Activated T-cell treated with anti-CD3 and anti-CD28 coated beads, Interleukin-2, amount 50 U/mL, for 4 hours (primary cell): ENCODE measurements around the gene IFT25. TPM values are rescaled to one million over a fixed set of nuclear protein-coding genes. Genes with fewer than 3 reads are reported as not detected.

Experiments used
- ATAC-seq, 2 donors: fragments of 200-7000 bp; cut with Tn5 transposase; one replicate each; pipeline ENCODE4 v1.10.0; 2021
- DNase-seq: peaks from one replicate; pipeline ENCODE4 v3.0.0-alpha.2; 2020
- H3K27me3 Mint-ChIP-seq: one replicate; pipeline ENCODE4 v1.8.0; 2021; ENCODE audit warnings: low read depth, mixed read lengths
- H3K36me3 Mint-ChIP-seq: one replicate; pipeline ENCODE4 v1.8.0; 2022; ENCODE audit warnings: mixed read lengths; ENCODE audit not compliant: insufficient read depth
- H3K4me1 Mint-ChIP-seq: one replicate; pipeline ENCODE4 v1.8.0; 2021; ENCODE audit warnings: low read depth, mixed read lengths
- H3K4me3 Mint-ChIP-seq: one replicate; pipeline ENCODE4 v1.8.0; 2021; ENCODE audit warnings: mild to moderate bottlenecking, moderate library complexity, mixed read lengths
- H3K9me3 Mint-ChIP-seq: one replicate; pipeline ENCODE4 v1.8.0; 2021; ENCODE audit warnings: mixed read lengths
- total RNA-seq, 3 donors: library from RNA; stranded (reverse); gene quantifications; one replicate each; pipeline ENCODE4 v1.2.1, GENCODE V29; 2021

IFT25 gene
- total RNA-seq, 3 donors from 2014 or later = 26.0 to 31.5 (median 28.1) TPM

DNA sequence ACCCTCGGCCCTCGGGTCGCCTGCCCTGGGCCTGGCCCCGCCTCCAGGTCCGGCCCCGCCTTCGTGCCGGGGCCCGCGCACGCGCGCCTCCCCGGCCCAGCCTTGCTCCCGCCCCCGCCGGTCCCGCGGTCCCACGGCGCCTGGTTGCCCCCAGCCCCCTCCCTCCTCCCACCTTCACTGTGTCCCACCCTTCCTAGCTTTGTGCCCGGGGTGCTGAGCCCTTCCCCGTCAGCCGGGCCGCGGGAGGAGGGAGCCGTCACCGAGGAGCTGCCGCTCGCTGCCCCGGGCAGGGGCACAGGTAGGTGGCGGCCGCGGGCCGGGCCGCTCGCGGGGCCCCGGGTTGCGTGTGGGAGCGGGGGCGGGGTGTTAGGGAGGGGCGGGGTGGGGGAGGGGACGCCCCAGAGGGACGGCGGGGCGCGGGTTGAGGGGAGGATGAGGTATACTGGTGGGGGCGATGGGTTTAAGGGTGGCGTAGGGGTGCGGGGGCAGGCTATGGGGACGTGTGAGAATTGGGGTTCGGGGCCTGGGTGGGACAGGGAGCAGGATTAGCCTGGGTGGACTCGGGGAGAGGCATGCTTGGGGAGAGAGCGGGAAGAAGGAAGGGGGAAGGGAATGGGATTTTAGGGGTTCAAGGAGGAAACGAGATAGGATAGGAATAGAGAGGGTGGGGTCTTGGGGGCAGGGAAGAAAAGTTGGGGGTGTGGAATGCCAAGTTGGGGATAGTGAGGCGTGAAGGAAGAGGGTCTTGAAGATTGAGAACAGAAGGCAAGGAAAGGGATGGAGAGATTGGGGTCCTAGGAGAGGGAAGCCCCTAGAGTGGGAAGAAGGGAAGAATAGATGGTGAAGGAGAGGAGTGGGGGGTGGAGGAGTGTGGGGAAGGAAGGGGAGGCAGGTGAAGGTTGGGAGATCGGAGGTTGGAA is 1.0 kb upstream of the IFT25 start, which contains the start of gene LRRC42:
TSS of gene LRRC42 (plus strand) at position 99 of the 920 bp plus-strand sequence. CDS start 5,650 bp downstream, outside the sequence.
- ATAC-seq (peak; percentile 72), DNase-seq (no peak)
- no peaks in the 10 kb centered on the region for H3K27me3 Mint-ChIP-seq
- H3K36me3 Mint-ChIP-seq = peaks cover 1% of the 10 kb centered on the region
- H3K4me1 Mint-ChIP-seq = peaks cover 35% of the 10 kb centered on the region
- H3K9me3 Mint-ChIP-seq = no peaks in the 10 kb centered on the region
- peak within 1 kb of the TSS; percentile 94 for H3K4me3 Mint-ChIP-seq

DNA sequence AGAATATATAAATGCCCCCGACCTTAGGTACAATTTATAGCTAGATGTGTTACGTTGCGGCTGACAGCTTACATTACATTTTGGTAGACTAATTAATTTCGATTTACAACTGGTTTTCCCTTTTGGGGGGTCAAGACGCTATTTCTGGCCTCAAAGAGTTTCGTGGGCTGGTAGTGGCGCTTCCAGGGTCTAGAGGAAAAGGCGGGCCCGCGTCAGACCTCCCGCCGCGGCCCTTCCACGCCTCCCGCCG is 391 bp downstream of the IFT25 start:
- ATAC-seq (no peak), DNase-seq (no peak)
- Mint-ChIP-seq H3K27me3 (no peaks in the 10 kb centered on the region), H3K4me3 (peak overlapping the region; percentile 94), H3K4me1 (peaks cover 37% of the 10 kb centered on the region), H3K36me3 (no peaks in the 10 kb centered on the region), H3K9me3 (no peaks in the 10 kb centered on the region)

DNA sequence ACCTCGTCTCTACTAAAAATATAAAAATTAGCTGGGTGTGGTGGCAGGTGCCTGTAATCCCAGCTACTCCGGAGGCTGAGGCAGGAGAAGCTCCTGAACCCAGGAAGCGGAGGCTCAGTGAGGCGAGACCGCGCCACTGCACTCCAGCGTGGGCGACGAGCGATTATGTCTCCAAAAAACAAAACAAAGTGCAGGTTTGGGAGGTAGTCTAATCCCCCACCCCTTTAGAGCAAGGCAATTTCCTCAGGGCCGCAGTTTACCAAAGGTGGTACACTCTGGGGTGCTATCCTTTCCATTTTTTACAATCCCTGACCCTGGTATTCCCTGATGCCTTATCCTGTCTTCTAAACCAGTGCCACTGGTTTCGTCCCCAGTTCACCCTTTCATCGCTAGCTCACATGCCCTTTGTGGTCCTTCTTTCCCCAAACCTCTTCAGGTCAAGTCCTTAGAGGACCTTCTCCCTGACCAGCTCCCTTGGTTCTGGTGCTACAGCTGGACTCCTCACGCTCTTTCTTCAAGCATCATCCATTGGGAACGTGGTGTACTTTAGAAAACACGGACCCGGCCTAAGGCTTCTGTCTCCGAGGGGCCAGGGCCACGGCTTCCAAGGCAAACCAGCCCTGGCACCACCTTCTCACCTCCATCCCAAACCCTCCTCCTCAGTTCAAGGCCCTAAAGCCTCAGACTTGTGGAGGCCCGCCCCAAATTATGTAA is 873 bp downstream of the IFT25 start:
- DNase-seq (no peak), ATAC-seq (no peak)
- H3K4me1 Mint-ChIP-seq = peaks cover 40% of the 10 kb centered on the region
- H3K27me3 Mint-ChIP-seq = no peaks in the 10 kb centered on the region
- H3K9me3 Mint-ChIP-seq = no peaks in the 10 kb centered on the region
- peak overlapping the region; percentile 94 for H3K4me3 Mint-ChIP-seq
- H3K36me3 Mint-ChIP-seq = no peaks in the 10 kb centered on the region

DNA sequence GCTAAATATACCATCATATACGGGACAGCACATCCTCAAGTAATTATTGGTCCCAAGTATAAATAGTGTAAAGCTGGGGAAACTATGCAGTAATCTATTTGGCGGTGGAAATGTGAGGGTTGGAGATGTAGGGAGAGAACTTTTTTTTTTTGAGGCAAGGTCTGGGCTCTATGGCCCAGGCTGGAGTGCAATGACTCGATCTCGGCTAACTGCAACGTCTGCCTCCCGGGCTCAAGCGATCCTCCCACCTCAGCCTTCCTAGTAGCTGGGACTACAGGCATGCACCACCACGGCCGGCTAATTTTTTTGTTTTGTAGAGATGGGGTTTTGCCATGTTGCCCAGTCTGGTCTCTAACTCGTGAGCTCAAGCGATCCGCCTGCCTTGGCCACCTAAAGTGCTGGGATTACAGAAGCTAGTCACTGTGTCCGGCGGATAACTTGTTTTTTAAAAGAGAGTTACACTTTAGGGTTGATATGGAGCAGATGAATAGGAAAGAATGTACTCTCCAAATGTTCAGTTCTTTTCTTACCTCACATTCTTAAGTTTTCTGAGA is 1.9 kb downstream of the IFT25 start:
- no peaks in the 10 kb centered on the region for H3K27me3 Mint-ChIP-seq
- no peak for DNase-seq
- H3K9me3 Mint-ChIP-seq = no peaks in the 10 kb centered on the region
- H3K4me3 Mint-ChIP-seq = peak overlapping the region; percentile 94
- peaks cover 40% of the 10 kb centered on the region for H3K4me1 Mint-ChIP-seq
- no peak for ATAC-seq
- H3K36me3 Mint-ChIP-seq = peaks cover under 1% of the 10 kb centered on the region

DNA sequence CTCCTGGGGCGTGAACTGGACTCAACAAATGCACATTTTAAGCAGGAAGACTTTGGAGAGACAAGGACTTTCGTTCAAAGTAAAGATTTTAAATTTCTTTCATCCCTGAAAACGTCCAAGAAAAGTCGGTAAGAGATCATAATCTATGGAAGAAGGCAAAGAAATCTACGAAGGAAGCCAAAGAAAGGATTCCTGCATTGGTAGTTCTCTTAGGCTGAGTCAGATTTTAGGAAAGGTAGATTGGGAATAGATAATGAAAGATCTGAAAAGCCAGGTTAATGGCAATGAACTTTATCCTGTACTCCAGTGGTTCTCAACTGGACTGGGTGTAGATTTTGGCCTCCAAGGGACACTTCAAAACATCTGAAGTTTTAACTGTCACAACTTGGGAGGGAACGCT is 2.4 kb downstream of the IFT25 start:
- Mint-ChIP-seq H3K4me1 (peaks cover 44% of the 10 kb centered on the region), H3K36me3 (peaks cover 5% of the 10 kb centered on the region), H3K27me3 (no peaks in the 10 kb centered on the region), H3K9me3 (no peaks in the 10 kb centered on the region), H3K4me3 (peak overlapping the region; percentile 19)
- ATAC-seq (no peak), DNase-seq (no peak)

DNA sequence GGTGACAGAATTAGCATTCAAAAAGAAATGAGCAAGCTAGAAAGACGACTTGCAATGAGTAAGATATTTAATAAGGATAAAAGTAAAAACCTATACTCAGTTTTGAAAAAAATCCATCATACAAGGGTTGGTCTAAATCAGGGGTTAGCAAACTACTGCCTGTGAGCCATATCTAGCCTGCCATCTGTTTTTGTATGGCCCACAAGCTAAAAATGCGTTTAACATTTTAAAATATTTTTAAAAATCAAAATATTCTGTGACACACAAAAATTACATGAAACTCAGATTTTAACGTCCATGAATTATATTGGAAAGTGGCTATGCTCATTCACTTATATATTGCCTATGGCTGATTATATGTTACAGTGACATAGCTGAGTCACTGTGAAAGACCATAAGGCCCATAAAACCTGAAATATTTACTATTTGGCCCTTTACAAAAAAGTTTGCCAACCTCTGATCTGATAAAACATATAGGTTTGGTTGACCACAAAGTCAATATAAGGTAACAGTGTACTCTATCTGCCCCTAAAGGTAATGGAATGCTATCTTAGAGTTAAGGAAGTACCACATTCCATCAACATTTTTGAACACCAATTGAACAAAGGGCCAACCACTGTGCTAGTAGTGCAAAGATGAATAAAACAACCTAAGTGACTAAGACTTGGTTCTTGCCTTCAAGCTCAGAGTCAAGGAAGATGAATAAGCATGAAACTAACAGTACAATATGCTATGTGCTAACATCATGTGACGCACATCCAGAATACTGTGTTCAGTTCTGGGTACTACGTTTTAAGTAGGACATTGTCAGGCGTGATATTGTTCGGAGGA is 3.2 kb downstream of the IFT25 start:
- Mint-ChIP-seq H3K4me1 (peaks cover 43% of the 10 kb centered on the region), H3K9me3 (no peaks in the 10 kb centered on the region), H3K4me3 (peak overlapping the region; percentile 3), H3K36me3 (peaks cover 10% of the 10 kb centered on the region), H3K27me3 (no peaks in the 10 kb centered on the region)
- ATAC-seq (peak; percentile 3 to 8), DNase-seq (no peak)

DNA sequence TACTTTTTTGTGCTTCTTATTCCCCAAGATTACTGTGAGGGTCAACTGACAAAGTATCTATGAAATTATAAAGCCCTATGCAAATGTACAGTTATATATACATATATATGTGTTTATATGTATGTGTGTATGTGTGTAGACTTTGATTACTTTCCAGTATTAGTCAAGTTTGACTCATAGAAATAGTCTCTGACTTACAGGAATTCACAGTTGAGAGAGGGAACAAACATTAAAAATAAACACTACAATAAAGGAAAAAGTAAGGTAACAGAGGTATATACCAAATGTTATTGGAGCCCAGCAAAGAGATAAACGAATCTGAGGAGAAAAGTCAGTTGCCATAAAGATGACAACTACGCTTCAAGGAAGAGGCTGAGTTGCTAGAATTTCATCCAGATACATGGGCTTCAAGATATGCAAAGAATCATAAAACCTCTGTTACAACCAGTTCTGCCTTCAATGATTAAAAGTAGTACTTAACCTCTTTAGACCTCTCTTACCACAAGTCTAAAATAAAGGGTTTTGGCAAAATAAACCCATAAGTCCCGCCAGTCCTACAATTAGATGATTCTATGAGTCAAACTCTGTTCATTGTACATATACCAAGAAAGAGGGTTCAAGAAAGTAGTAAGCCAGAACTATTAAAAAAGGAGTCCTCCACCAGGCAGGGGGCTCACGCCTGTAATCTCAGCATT is 7.2 kb downstream of the IFT25 start:
- peaks cover 20% of the 10 kb centered on the region for H3K36me3 Mint-ChIP-seq
- no peak overlapping the region for H3K4me3 Mint-ChIP-seq

DNA sequence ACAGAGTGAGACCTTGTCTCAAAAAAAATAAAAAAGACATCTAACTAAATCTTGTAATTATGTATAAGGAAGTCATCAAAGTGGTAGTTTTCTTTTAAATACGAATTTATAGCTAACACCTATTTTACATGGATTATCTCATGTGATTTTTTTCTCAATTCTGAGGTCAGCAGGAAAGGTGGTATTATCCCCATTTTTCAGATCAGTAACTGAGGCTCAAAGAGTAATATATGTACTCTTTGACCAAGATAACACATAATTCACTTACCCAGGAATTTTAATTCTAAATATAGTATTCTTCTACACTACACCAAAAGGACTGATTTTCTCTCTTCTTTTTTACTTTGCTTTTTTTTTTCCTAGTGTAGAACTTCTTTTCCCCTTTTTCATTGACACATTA is 9.1 kb downstream of the IFT25 start:
- Mint-ChIP-seq H3K27me3 (no peaks in the 10 kb centered on the region), H3K4me3 (no peak overlapping the region), H3K36me3 (peaks cover 22% of the 10 kb centered on the region), H3K9me3 (no peaks in the 10 kb centered on the region), H3K4me1 (peaks cover 9% of the 10 kb centered on the region)
- no peak for DNase-seq
- ATAC-seq = no peak

More for the DNA sequence above, 7.2 kb downstream of the IFT25 start:
- peaks cover 19% of the 10 kb centered on the region for H3K4me1 Mint-ChIP-seq
- no peaks in the 10 kb centered on the region for H3K9me3 Mint-ChIP-seq
- no peaks in the 10 kb centered on the region for H3K27me3 Mint-ChIP-seq
- ATAC-seq = no peak
- no peak for DNase-seq

DNA sequence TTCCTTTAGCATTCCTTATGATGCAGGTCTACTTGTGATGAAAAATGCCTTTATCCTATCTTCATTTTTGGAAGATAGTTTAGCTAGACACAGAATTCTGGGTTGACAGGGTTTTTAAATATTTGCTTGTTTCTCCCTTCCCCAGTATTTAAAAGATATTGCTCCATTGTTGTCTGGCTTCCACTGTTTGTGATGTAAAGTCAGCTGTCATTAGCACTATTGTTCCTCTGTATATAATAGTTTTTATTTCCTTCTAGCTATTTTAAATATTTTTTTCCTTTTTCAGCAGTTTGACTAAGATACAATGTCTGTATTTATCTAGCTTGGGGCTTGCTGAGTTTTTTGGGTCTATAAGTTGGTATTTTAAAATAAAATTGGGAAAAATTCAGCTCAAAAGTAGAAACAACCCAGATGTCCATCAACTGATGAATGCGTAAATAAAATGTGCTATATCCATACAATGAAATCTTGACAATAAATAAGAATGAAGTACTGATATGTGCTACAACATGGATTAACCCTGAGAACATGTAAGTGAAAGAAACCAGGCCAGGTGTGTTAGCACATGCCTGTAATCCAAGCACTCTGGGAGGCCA is 11.2 kb downstream of the IFT25 start:
- no peak for ATAC-seq
- H3K27me3 Mint-ChIP-seq = no peaks in the 10 kb centered on the region
- H3K4me3 Mint-ChIP-seq = no peak overlapping the region
- H3K9me3 Mint-ChIP-seq = no peaks in the 10 kb centered on the region
- DNase-seq = no peak
- H3K4me1 Mint-ChIP-seq = peaks cover 4% of the 10 kb centered on the region
- peaks cover 28% of the 10 kb centered on the region for H3K36me3 Mint-ChIP-seq

DNA sequence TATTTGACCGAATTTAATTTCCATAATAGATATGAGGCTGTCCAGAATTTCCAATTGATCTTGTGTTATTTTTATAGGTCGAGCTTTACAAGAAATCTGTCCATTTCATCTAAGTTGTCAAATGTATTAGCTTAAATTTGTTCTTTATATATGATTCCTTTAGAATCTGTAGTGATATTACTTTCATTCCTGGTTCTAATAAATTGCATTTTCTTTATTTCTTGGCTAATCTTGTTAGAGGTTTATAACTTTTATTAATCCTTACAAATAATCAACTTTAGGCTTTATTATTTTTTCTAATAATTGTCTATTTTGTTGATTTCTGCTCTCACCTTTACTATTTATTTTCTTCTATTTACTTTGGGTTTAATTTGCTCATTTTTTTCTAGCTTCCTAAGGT is 14.0 kb downstream of the IFT25 start:
- DNase-seq (no peak), ATAC-seq (no peak)
- peaks cover 33% of the 10 kb centered on the region for H3K36me3 Mint-ChIP-seq
- H3K27me3 Mint-ChIP-seq = no peaks in the 10 kb centered on the region
- H3K4me3 Mint-ChIP-seq = no peak overlapping the region
- H3K9me3 Mint-ChIP-seq = no peaks in the 10 kb centered on the region
- no peaks in the 10 kb centered on the region for H3K4me1 Mint-ChIP-seq

DNA sequence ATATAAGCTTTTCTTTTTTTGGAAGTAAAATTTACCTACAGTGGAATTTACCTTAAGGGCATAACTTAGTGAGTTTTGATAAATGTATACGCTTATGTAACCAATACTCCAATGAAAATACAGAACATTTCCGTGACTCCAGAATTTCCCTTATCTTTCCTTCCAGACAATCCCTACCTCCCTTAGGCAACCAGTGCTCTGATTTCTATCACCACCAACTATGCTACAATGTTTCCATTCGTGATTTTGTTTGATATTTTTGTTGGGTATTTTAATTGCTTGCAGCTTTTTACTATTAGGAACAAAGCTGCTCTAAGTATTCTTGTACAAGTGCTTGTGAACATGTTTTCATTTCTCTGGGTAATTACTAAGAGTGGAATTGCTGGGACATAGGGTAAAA is 14.6 kb downstream of the IFT25 start:
- Mint-ChIP-seq H3K9me3 (no peaks in the 10 kb centered on the region), H3K4me1 (no peaks in the 10 kb centered on the region), H3K27me3 (no peaks in the 10 kb centered on the region), H3K4me3 (no peak overlapping the region), H3K36me3 (peaks cover 31% of the 10 kb centered on the region)
- ATAC-seq (no peak), DNase-seq (no peak)

DNA sequence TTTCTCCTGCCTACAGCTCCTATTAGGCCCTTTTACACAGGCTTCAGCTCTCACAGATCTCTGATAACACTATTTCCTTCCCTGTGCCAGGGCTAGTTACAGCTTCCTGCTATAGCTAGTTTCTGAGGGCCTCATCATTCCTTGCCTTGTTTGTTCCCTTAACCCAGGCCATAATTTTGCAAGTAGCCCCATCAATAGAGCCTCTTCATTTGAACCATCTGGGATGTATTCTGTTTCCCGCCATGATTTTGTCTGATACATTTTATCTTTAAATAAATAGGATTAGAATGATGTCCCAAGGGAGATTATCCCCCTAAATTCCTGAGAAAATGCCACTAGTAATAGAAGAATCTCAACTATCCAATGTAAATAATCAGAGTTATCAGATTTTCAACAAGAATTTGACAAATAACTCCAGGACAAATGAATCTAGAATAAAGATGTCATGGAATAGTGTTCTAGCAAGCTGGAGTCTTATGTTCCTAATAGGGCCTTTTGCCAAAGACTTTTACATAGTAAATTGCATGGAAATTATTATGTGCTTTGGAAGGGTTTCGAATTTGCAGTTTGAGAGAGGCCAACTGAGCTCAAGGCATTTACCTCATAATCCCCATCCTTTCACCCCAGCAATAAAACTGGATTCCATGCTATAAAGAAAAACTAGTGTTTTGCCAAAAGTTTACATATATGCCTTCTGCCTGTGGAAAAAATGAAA is 16.1 kb downstream of the IFT25 start:
- H3K9me3 Mint-ChIP-seq = no peaks in the 10 kb centered on the region
- H3K4me3 Mint-ChIP-seq = no peak overlapping the region
- no peaks in the 10 kb centered on the region for H3K27me3 Mint-ChIP-seq
- peaks cover 29% of the 10 kb centered on the region for H3K36me3 Mint-ChIP-seq
- no peaks in the 10 kb centered on the region for H3K4me1 Mint-ChIP-seq
- DNase-seq (no peak), ATAC-seq (no peak)

DNA sequence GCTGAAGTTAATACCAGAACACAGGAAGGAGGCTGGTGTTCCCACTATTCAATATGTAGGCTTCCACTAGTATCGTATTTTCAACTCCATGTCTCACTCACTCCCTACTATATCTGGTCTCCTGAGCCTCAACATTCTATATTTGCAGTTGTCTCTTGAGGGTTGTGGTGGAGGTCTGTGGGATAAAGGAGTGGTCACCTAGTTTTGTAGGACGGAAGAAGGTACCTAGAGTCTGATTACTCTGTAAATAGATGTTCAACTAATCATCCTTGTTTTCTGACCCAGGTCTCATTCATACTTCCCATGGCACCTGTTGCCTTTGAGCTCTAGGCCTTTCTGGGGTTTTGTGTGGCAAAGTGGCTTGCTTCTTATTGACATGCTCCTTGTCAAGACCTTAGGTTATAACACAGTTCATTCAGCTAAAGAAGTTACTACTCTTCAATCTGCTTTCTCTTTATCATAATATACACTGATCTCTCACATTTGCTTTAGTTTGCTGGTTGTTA is 18.1 kb downstream of the IFT25 start:
- Mint-ChIP-seq H3K27me3 (no peaks in the 10 kb centered on the region), H3K4me1 (no peaks in the 10 kb centered on the region), H3K36me3 (peaks cover 36% of the 10 kb centered on the region), H3K9me3 (no peaks in the 10 kb centered on the region), H3K4me3 (no peak overlapping the region)
- DNase-seq (no peak), ATAC-seq (no peak)
